Mucosa of gallbladder (tissue), 1 donor: Measurements from ENCODE around the gene CPOX. TPM values are rescaled to one million over a fixed set of nuclear protein-coding genes. Genes with fewer than 3 reads are reported as not detected.

ENCODE experiments used
- DNase-seq: peaks from one replicate; pipeline ENCODE4 v3.0.0-alpha.2; 2020; ENCODE audit warnings: low spot score
- total RNA-seq: library from RNA; stranded (reverse); gene quantifications from one replicate; pipeline ENCODE4 v1.2.1, GENCODE V29; 2021
- donor health status: DM: no; HTN: no; CAD: no.

CPOX gene
- total RNA-seq, 1 donor from 2014 or later = 16.7 TPM

- DNase-seq = no peak
These were observed 2.7 kb upstream of the CPOX start for GRCh38 chr3:98596087-98596486.

- no peak for DNase-seq
These were observed 1.4 kb upstream of the CPOX start for GRCh38 chr3:98594628-98595324.

- no peak for DNase-seq
These were observed 971 bp downstream of the CPOX start for GRCh38 chr3:98592345-98592935.

GRCh38 chr3:98589331-98590036 lies 3.9 kb downstream of the CPOX start:
- DNase-seq = no peak

- DNase-seq = no peak
These were observed 5.3 kb downstream of the CPOX start for GRCh38 chr3:98588065-98588464.

GRCh38 chr3:98587654-98588053 lies 5.8 kb downstream of the CPOX start:
- DNase-seq = no peak

GRCh38 chr3:98584547-98584946 lies 8.9 kb downstream of the CPOX start:
- no peak for DNase-seq

- no peak for DNase-seq
These were observed 9.6 kb downstream of the CPOX start for GRCh38 chr3:98583766-98584165.

- DNase-seq = no peak
These were observed 11.4 kb downstream of the CPOX start for GRCh38 chr3:98582042-98582441.

- no peak for DNase-seq
These were observed 11.9 kb downstream of the CPOX start for GRCh38 chr3:98581474-98581873.

GRCh38 chr3:98580401-98581386 lies 12.7 kb downstream of the CPOX start:
- DNase-seq = no peak

GRCh38 chr3:98577178-98577895 lies 16.1 kb downstream of the CPOX start:
- DNase-seq = no peak

GRCh38 chr3:98574132-98574531 lies 19.3 kb downstream of the CPOX start:
- no peak for DNase-seq

GRCh38 chr3:98573181-98573728 lies 20.2 kb downstream of the CPOX start:
- no peak for DNase-seq

- DNase-seq = no peak
These were observed 25.0 kb downstream of the CPOX start for GRCh38 chr3:98568402-98568801.

GRCh38 chr3:98567666-98568270 lies 25.6 kb downstream of the CPOX start:
- DNase-seq = no peak

- DNase-seq = no peak
These were observed 27.6 kb downstream of the CPOX start for GRCh38 chr3:98565843-98566242.

- DNase-seq = no peak
These were observed 28.2 kb downstream of the CPOX start for GRCh38 chr3:98565237-98565643.

- DNase-seq = no peak
These were observed 29.0 kb downstream of the CPOX start for GRCh38 chr3:98564282-98565005.
